Measurements from ENCODE around the gene SLC43A3. TPM values are rescaled to one million over a fixed set of nuclear protein-coding genes. Genes with fewer than 3 reads are reported as not detected.

Gene SLC43A3
- total RNA-seq, 1 donor from 2014 or later: 27.2 TPM

- DNase-seq (ENCODE audit: low spot score): no peak
These were observed 69.1 kb downstream of the SLC43A3 start for GRCh38 chr11:57357856-57358255.

DNA sequence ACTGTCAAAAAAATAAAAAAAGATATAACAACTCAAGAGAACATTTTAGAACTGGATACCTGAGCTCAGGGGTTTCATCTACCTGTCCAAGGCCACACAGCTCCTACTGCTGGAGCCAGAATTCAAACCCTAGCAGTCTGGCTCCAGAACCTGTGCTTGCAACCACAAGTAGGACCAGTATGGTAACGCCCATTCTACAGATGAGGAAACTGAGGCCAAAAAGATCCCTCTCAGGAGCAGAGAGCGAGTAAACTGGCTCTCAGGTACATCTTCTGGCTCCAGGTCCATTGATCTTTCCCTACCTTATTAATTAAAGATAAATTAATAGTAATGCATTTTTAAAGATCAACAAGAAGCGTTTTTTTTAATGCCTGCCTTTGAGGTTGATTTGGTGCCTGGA, 69.6 kb downstream of the SLC43A3 start:
- DNase-seq (ENCODE audit: low spot score): no peak

Other genes starting within 250 kb of the SLC43A3 start
- gene LRRC55, start 245.2 kb downstream of the SLC43A3 start, total RNA-seq: not detected
- gene APLNR, start 189.9 kb downstream of the SLC43A3 start, total RNA-seq: 4.7 TPM
- 338 TPM for gene TNKS1BP1, start 102.2 kb downstream of the SLC43A3 start, total RNA-seq
- gene SSRP1, start 91.2 kb downstream of the SLC43A3 start, total RNA-seq: 103 TPM
- gene P2RX3, start 88.8 kb downstream of the SLC43A3 start, total RNA-seq: 0.99 TPM
- gene PRG3, start 46.0 kb downstream of the SLC43A3 start, total RNA-seq: not detected
- 0.55 TPM for gene PRG2, start 36.5 kb downstream of the SLC43A3 start, total RNA-seq
- 1.5 TPM for gene RTN4RL2, start 33.4 kb upstream of the SLC43A3 start, total RNA-seq
- 10.4 TPM for gene SLC43A1, start 88.6 kb upstream of the SLC43A3 start, total RNA-seq
- 50.5 TPM for gene TIMM10, start 103.6 kb upstream of the SLC43A3 start, total RNA-seq
- gene SMTNL1, start 110.5 kb upstream of the SLC43A3 start, total RNA-seq: not detected
- 83.1 TPM for gene UBE2L6, start 140.6 kb upstream of the SLC43A3 start, total RNA-seq
- 302 TPM for gene SERPING1, start 170.6 kb upstream of the SLC43A3 start, total RNA-seq
- 0.44 TPM for gene YPEL4, start 222.8 kb upstream of the SLC43A3 start, total RNA-seq
- gene CLP1, start 230.6 kb upstream of the SLC43A3 start, total RNA-seq: 10.0 TPM
- 91.9 TPM for gene ZDHHC5, start 241.0 kb upstream of the SLC43A3 start, total RNA-seq

Measured in ureter (tissue), 1 donor.